HepG2 (cell line): ENCODE results near the gene KLF7. TPM values are rescaled to one million over a fixed set of nuclear protein-coding genes. Genes with fewer than 3 reads are reported as not detected.

ENCODE experiments used
- ATAC-seq: fragments of 200-7000 bp; cut with Tn5 transposase; 3 replicates; pipeline ENCODE4 v1.9.1; 2020; ENCODE audit warnings: mild to moderate bottlenecking, moderate library complexity
- BruUV-seq: library from RNA; stranded (reverse); fragments of 400-500 nt; replicated peaks from 2 replicates; lab custom pipeline; 2021; lab: Mats Ljungman, UMichigan
- CTCF ChIA-PET: fragments of 300-600 bp; formaldehyde crosslinking; extraction: SDS; loops from one replicate; lab custom pipeline; 2021; ENCODE audit warnings: low total read pairs, inconsistent platforms, low intra/inter-chr PET ratio; lab: Yijun Ruan, JAX
- POLR2A ChIA-PET: fragments of 350-600 bp; sonication (Branson Sonifier 250); formaldehyde crosslinking; loops from one replicate; lab custom pipeline; 2020; ENCODE audit warnings: antibody characterized with exemption, inconsistent platforms; lab: Yijun Ruan, JAX
- DNase-seq: peaks from one replicate; pipeline ENCODE4 v3.0.0-alpha.2; 2015; ENCODE audit warnings: low spot score
- FAIRE-seq: peaks from 3 replicates; lab custom pipeline; 2011; peaks lifted over from hg19 to GRCh38; lab: Jason Lieb, UNC
- H2AFZ ChIP-seq: one replicate; pipeline ENCODE4 v1.6.1; 2011; ENCODE audit warnings: low read length, inconsistent platforms
- H3K27ac ChIP-seq: fragments of 300-600 bp; 3 replicates; pipeline ENCODE4 v1.8.0; 2011; ENCODE audit warnings: mixed run types, mild to moderate bottlenecking, mixed read lengths, low read length, inconsistent platforms; ENCODE audit not compliant: insufficient read depth; ENCODE audit errors: extremely low read length
- H3K27me3 ChIP-seq, 2 experiments: fragments of 200-600 bp in 1 of 2; 2 replicates in 1 of 2; 3 replicates in 1 of 2; pipeline versions ENCODE4 v1.6.0 to v1.8.0; 2011; ENCODE audit warnings: low read length in 2 of 2, mild to moderate bottlenecking in 2 of 2, moderate library complexity in 2 of 2, inconsistent platforms in 1 of 2; ENCODE audit not compliant: insufficient read depth in 2 of 2, control insufficient read depth in 1 of 2
- H3K36me3 ChIP-seq, 2 experiments: fragments of 200-600 bp in 1 of 2; replicated peaks in 1 of 2; 2 replicates in 1 of 2; 3 replicates in 1 of 2; pipeline versions ENCODE4 v1.5.1 to v1.8.0; 2011; ENCODE audit warnings: low read length in 2 of 2, inconsistent platforms in 1 of 2; ENCODE audit not compliant: insufficient read depth in 2 of 2, control insufficient read depth in 1 of 2
- H3K4me1 ChIP-seq: 2 replicates; pipeline ENCODE4 v1.5.1; 2012; ENCODE audit warnings: low read length, inconsistent platforms; ENCODE audit not compliant: insufficient read depth
- H3K4me2 ChIP-seq: 2 replicates; pipeline ENCODE4 v1.6.0; 2011; ENCODE audit warnings: low read depth, low read length, inconsistent platforms
- H3K4me3 ChIP-seq, 3 experiments: fragments of 200-600 bp in 1 of 3; sonication (generic), shearing (Covaris generic) in 1 of 3; replicated peaks in 1 of 3; 2 replicates each; pipeline ENCODE4 v1.5.1; 2011 to 2016; ENCODE audit warnings: low read length in 3 of 3, inconsistent platforms in 2 of 3, low read depth in 2 of 3, mild to moderate bottlenecking in 2 of 3, control low read depth in 1 of 3, mixed read lengths in 1 of 3; ENCODE audit not compliant: insufficient read depth in 1 of 3
- H3K79me2 ChIP-seq: one replicate; pipeline ENCODE4 v1.6.1; 2011; ENCODE audit warnings: low read length, inconsistent platforms; ENCODE audit not compliant: insufficient read depth
- H3K9ac ChIP-seq: 2 replicates; pipeline ENCODE4 v1.6.0; 2011; ENCODE audit warnings: mild to moderate bottlenecking, low read depth, low read length, inconsistent platforms; ENCODE audit not compliant: insufficient read depth
- H3K9me3 ChIP-seq: 2 replicates; pipeline ENCODE4 v1.5.1; 2012; ENCODE audit warnings: mild to moderate bottlenecking, low read length
- H4K20me1 ChIP-seq: 2 replicates; pipeline ENCODE4 v1.6.0; 2011; ENCODE audit warnings: inconsistent platforms, mild to moderate bottlenecking, low read length, moderate library complexity; ENCODE audit not compliant: insufficient read depth
- HOXA5 ChIP-seq: sonication (generic); formaldehyde crosslinking; IDR thresholded peaks from 2 replicates; pipeline ENCODE4 v1.4.0; 2020; ENCODE audit warnings: missing genetic modification reagents
- LCORL ChIP-seq, 2 experiments: fragments of 450-650 bp in 1 of 2; sonication (generic) in 1 of 2; formaldehyde crosslinking in 1 of 2; IDR thresholded peaks; 2 replicates each; pipeline versions ENCODE4 v1.5.0 to v1.6.1; 2017 to 2020; ENCODE audit warnings: antibody characterized with exemption in 1 of 2, missing genetic modification reagents in 1 of 2
- MBD4 ChIP-seq: IDR thresholded peaks from 2 replicates; pipeline ENCODE4 v1.6.1; 2012; ENCODE audit warnings: low read length, inconsistent platforms, borderline replicate concordance
- MXD1 ChIP-seq: sonication (generic); formaldehyde crosslinking; IDR thresholded peaks from 2 replicates; pipeline ENCODE4 v1.4.0; 2020; ENCODE audit warnings: mild to moderate bottlenecking, missing genetic modification reagents
- RERE ChIP-seq: IDR thresholded peaks from 2 replicates; pipeline ENCODE4 v1.6.1; 2016; ENCODE audit warnings: low read depth, missing genetic modification reagents, missing compliant biosample characterization
- SKIL ChIP-seq: sonication (generic); formaldehyde crosslinking; IDR thresholded peaks from 2 replicates; pipeline ENCODE4 v1.8.0; 2022; ENCODE audit warnings: missing genetic modification reagents, mild to moderate bottlenecking, moderate library complexity, borderline replicate concordance
- ZFP1 ChIP-seq: IDR thresholded peaks from 2 replicates; pipeline ENCODE4 v1.6.1; 2016
- ZNF136 ChIP-seq: sonication (generic); formaldehyde crosslinking; IDR thresholded peaks from 2 replicates; pipeline ENCODE4 v1.8.1; 2022; ENCODE audit warnings: low read depth, mild to moderate bottlenecking, moderate library complexity, missing genetic modification reagents
- ZNF513 ChIP-seq: sonication (generic); formaldehyde crosslinking; conservative IDR thresholded peaks from 2 replicates; pipeline ENCODE4 v1.5.0; 2020; ENCODE audit warnings: missing genetic modification reagents
- ZNF777 ChIP-seq: sonication (generic); formaldehyde crosslinking; IDR thresholded peaks from 2 replicates; pipeline ENCODE4 v1.4.0; 2020; ENCODE audit warnings: missing genetic modification reagents
- WGBS: methylation state at CpG from one replicate; pipeline ENCODE4 v1.1.6; 2017; ENCODE audit warnings: low lambda C conversion rate; 5-methylcytosine and 5-hydroxymethylcytosine counted together
- in situ Hi-C: cut with HindIII; loops from 2 replicates; pipeline ENCODE4 v1.10.0; 2017; ENCODE audit warnings: low pct_unique_long_range_greater_than_20kb; ENCODE audit not compliant: extremely low pct_ligation_motif_present
- intact Hi-C: fragments of 100-400 bp; cut with micrococcal nuclease; formaldehyde crosslinking; loops from one replicate; pipeline ENCODE4 v1.10.0; 2022; ENCODE audit not compliant: unreplicated experiment
- polyA plus RNA-seq, 8 experiments: library from polyadenylated mRNA; depleted of rRNA in 3 of 8; stranded (reverse) in 7 of 8; unstranded in 1 of 8; fragments of >200 nt; fragmentation: Illumina TruSeq in 4 of 8; extraction: Trizol in 4 of 8; gene quantifications; 2 replicates each; pipeline versions ENCODE4 v1.2.1 to v1.2.3, GENCODE V29; 2011 to 2016; ENCODE audit warnings: low read depth in 4 of 8, missing spikeins in 1 of 8, mixed read lengths in 1 of 8; ENCODE audit not compliant: insufficient read depth in 1 of 8
- total RNA-seq, 5 experiments: library from RNA; depleted of rRNA; stranded (reverse); fragments of >200 nt; fragmentation: Illumina TruSeq; extraction: Trizol; gene quantifications; 2 replicates each; pipeline ENCODE4 v1.2.3, GENCODE V29; 2016; ENCODE audit warnings: low read depth in 1 of 5

KLF7 gene
- total and polyA plus RNA-seq, 2 of the 13 experiments (the other 11 are each of a cell fraction or from before 2014, with no cell fraction given) = 2.6 to 5.4 TPM

- no TSS peak for BruUV-seq
- ChIA-PET POLR2A (no interaction called here), CTCF (no interaction called here)
- no peaks in the 10 kb centered on the region for H3K9me3 ChIP-seq
- no peak overlapping the region for H3K27ac ChIP-seq
- FAIRE-seq (no peak), DNase-seq (no peak), ATAC-seq (no peak)
- H3K4me2 ChIP-seq = no peak overlapping the region
- no peak overlapping the region for H3K9ac ChIP-seq
- H3K36me3 ChIP-seq = no peaks in the 10 kb centered on the region
- TF ChIP-seq MXD1 (CRISPR knock-in tag) = no peak
- TF ChIP-seq ZFP1 (CRISPR knock-in tag) = no peak
- TF ChIP-seq ZNF513 = no peak
- no peak for TF ChIP-seq RERE (CRISPR knock-in tag)
- no peak for TF ChIP-seq MBD4
- no peak for TF ChIP-seq SKIL (CRISPR knock-in tag)
- TF ChIP-seq ZNF136 = no peak
- no peak for TF ChIP-seq HOXA5
- no peak for TF ChIP-seq ZNF777 (CRISPR knock-in tag)
- TF ChIP-seq LCORL (IDR thresholded peaks at IDR 0.05) = no peak
- no peak for TF ChIP-seq LCORL (CRISPR knock-in tag; IDR thresholded peaks at IDR 0.05)
- H2AFZ ChIP-seq = no peak overlapping the region
- intact Hi-C loops = no loop called here
- H3K27me3 ChIP-seq = no peaks in the 10 kb centered on the region
- WGBS = 88% methylated on average over 2 of the region's 2 CpGs
- peaks cover 19% of the 10 kb centered on the region for H3K4me1 ChIP-seq
- no peaks in the 10 kb centered on the region for H3K79me2 ChIP-seq
- no peak overlapping the region for H3K4me3 ChIP-seq
- H4K20me1 ChIP-seq = no peaks in the 10 kb centered on the region
- in situ Hi-C loops = no loop called here
These were observed 24.4 kb downstream of the KLF7 start for GRCh38 chr2:207141386-207141785.
